Measurements from ENCODE around the gene DNM3.

The DNM3 gene

DNA sequence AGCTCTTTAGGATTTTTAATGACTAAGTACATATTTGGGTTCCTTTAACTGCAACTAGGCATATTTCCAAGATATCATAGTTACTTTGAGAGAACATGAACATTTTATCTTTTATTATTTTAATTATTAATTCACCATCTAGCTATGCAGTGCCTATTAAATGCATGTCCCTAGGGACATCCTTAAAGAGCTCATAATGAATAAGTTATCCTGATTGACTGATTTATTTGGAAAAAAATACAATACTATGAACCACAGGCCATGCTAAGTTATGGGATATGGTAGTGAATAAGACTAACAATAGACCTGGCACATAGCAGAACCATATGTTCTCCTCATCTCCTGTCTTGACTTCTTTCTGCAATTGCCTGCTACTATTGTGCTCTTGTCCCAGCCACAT is 562.8 kb downstream of the DNM3 start:
- DNase-seq (ENCODE audit: extremely low read depth, insufficient read length): no peak
- TF ChIP-seq, protein P1, sequence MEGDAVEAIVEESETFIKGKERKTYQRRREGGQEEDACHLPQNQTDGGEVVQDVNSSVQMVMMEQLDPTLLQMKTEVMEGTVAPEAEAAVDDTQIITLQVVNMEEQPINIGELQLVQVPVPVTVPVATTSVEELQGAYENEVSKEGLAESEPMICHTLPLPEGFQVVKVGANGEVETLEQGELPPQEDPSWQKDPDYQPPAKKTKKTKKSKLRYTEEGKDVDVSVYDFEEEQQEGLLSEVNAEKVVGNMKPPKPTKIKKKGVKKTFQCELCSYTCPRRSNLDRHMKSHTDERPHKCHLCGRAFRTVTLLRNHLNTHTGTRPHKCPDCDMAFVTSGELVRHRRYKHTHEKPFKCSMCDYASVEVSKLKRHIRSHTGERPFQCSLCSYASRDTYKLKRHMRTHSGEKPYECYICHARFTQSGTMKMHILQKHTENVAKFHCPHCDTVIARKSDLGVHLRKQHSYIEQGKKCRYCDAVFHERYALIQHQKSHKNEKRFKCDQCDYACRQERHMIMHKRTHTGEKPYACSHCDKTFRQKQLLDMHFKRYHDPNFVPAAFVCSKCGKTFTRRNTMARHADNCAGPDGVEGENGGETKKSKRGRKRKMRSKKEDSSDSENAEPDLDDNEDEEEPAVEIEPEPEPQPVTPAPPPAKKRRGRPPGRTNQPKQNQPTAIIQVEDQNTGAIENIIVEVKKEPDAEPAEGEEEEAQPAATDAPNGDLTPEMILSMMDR (IDR thresholded peaks at IDR 0.05; ENCODE audit: insufficient read depth, low read length, poor library complexity, severe bottlenecking): no peak
- no peaks in the 10 kb centered on the region for H3K27me3 ChIP-seq (replicated peaks; ENCODE audit: control insufficient read depth, insufficient read depth, low read length)
- H3K4me3 ChIP-seq (replicated peaks; ENCODE audit: low read depth, low read length): no peak overlapping the region
- H3K36me3 ChIP-seq (ENCODE audit: control insufficient read depth, insufficient read depth, low read length): no peaks in the 10 kb centered on the region

DNA sequence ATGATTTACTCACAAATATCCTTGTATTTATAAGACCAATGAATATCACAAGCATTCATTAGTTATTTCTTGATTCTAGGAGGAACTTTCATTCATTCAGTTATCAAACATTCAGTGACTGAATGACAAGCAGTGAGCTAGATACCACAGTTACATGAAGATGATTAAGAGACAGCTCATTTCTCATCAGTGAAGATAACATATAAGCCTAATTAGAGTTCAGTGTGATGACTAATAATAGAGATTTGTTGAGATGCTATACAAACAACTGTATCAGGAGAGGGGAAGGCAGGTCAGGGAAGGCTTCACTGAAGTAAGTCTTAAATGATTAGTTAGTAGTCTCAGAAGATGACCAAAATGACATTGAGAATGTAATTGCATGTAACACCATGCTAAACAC is 564.6 kb downstream of the DNM3 start:
- Histone ChIP-seq H3K27me3 (replicated peaks; ENCODE audit: control insufficient read depth, insufficient read depth, low read length) (no peaks in the 10 kb centered on the region), H3K4me3 (replicated peaks; ENCODE audit: low read depth, low read length) (no peak overlapping the region), H3K36me3 (ENCODE audit: control insufficient read depth, insufficient read depth, low read length) (no peaks in the 10 kb centered on the region)
- TF ChIP-seq, protein P1 (IDR thresholded peaks at IDR 0.05; ENCODE audit: insufficient read depth, low read length, poor library complexity, severe bottlenecking): no peak
- no peak for DNase-seq (ENCODE audit: extremely low read depth, insufficient read length)

DNA sequence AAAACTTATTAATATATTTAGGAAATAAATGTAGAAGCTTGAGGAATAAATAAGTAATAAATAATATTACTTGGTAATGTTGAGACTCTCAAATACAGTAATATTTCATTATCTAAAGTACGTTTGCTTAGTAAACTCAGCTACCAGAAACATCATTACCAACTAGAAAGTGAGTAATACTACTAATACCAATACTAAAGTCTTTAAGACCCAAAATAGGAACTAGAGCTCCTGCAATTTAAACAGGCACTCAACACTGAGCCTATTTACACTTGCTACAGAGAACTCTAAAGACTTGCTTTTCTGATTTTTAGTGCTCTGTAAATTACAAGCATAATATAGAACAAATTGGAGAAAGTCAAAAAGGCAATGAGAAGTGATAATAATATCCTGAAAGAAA is 565.7 kb downstream of the DNM3 start:
- Histone ChIP-seq H3K4me3 (replicated peaks; ENCODE audit: low read depth, low read length) (no peak overlapping the region), H3K27me3 (replicated peaks; ENCODE audit: control insufficient read depth, insufficient read depth, low read length) (no peaks in the 10 kb centered on the region), H3K36me3 (ENCODE audit: control insufficient read depth, insufficient read depth, low read length) (no peaks in the 10 kb centered on the region)
- no peak for DNase-seq (ENCODE audit: extremely low read depth, insufficient read length)
- TF ChIP-seq, protein P1 (IDR thresholded peaks at IDR 0.05; ENCODE audit: insufficient read depth, low read length, poor library complexity, severe bottlenecking): no peak

DNA sequence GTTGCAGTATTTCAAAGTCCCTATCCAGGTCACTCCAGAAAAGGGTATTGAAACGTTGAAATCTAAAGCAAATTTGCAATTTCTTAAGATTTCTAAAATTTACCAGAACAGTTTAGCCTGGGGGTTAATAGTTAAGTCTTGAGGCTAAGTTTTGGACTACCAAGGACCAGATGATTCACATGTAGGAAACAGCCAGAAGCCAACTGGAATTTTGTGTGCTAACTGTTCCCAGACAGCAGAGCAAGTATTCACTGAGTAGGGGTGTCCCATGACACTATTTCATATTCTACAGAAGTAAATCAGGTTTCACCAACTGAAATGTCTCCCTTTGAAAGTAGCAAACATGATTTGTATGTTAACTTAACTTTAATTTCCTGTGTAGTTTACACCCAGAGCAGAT is 567.7 kb downstream of the DNM3 start:
- TF ChIP-seq, protein P1 (IDR thresholded peaks at IDR 0.05; ENCODE audit: insufficient read depth, low read length, poor library complexity, severe bottlenecking): no peak
- no peaks in the 10 kb centered on the region for H3K27me3 ChIP-seq (replicated peaks; ENCODE audit: control insufficient read depth, insufficient read depth, low read length)
- no peak overlapping the region for H3K4me3 ChIP-seq (replicated peaks; ENCODE audit: low read depth, low read length)
- no peaks in the 10 kb centered on the region for H3K36me3 ChIP-seq (ENCODE audit: control insufficient read depth, insufficient read depth, low read length)
- DNase-seq (ENCODE audit: extremely low read depth, insufficient read length): no peak

DNA sequence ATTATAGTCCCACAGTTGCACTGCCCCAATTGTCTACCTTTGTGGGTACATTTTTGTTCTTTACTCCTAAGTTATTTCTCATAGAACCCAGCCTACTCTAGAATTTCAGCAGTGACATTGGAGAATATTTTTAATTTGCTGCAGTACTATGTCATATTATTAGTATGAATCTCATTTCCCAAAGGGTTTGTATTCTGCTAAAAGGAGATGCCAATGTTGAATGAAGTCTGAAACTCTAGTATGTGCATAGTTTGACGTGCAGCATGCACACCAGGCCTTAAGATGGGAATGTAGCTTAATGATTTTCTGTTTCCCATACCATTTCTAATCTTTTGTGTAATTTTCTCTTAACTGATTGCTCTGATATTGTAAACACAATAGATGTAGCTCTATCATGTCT is 568.7 kb downstream of the DNM3 start:
- no peak for DNase-seq (ENCODE audit: extremely low read depth, insufficient read length)
- Histone ChIP-seq H3K27me3 (replicated peaks; ENCODE audit: control insufficient read depth, insufficient read depth, low read length) (no peaks in the 10 kb centered on the region), H3K4me3 (replicated peaks; ENCODE audit: low read depth, low read length) (no peak overlapping the region), H3K36me3 (ENCODE audit: control insufficient read depth, insufficient read depth, low read length) (no peaks in the 10 kb centered on the region)
- TF ChIP-seq, protein P1 (IDR thresholded peaks at IDR 0.05; ENCODE audit: insufficient read depth, low read length, poor library complexity, severe bottlenecking): no peak

DNA sequence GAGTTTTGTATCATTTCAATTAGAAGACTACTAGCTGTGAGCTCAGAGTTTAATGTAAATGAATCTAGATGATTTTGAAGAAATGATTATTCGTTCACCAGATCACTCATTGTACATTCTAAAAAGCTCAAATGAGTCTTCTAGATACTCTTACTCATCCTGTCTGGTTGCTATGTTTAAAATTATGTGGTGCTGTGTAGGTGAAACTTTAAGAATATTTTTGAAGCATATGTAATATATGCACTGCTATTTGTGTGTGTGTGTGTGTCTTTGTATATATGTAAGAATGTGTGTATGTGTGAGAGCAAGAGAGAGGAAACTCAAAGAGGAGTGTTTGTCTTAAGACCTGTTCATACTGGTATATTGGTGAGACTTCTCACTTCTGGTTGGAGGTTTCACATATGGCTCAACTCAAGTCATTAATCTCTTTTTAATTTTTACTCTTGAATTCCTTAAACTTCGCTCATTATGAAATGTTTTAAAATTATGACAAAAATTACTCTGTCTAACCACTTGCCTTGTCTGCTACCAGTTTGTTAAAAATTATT is 570.6 kb downstream of the DNM3 start:
- TF ChIP-seq, protein P1 (IDR thresholded peaks at IDR 0.05; ENCODE audit: insufficient read depth, low read length, poor library complexity, severe bottlenecking): no peak
- H3K4me3 ChIP-seq (replicated peaks; ENCODE audit: low read depth, low read length): no peak overlapping the region
- no peaks in the 10 kb centered on the region for H3K27me3 ChIP-seq (replicated peaks; ENCODE audit: control insufficient read depth, insufficient read depth, low read length)
- DNase-seq (ENCODE audit: extremely low read depth, insufficient read length): no peak
- no peaks in the 10 kb centered on the region for H3K36me3 ChIP-seq (ENCODE audit: control insufficient read depth, insufficient read depth, low read length)
